Stimulated activated CD4-positive, alpha-beta T cell treated with anti-CD3 and anti-CD28 coated beads, Interleukin-4, amount 100 ng/mL, for 48 hours (primary cell): ENCODE data around the gene NACC1.
"Not testable (repeated sequence)": the region's sequence is repeated elsewhere in the genome, so short reads cannot be mapped to it uniquely, and the experiment has no call there.

Source experiments
- DNase-seq, 2 donors: peaks; one replicate each; pipeline ENCODE4 v3.0.0-alpha.2; 2020; ENCODE audit warnings: low read depth in 2 of 2

The NACC1 gene

DNA sequence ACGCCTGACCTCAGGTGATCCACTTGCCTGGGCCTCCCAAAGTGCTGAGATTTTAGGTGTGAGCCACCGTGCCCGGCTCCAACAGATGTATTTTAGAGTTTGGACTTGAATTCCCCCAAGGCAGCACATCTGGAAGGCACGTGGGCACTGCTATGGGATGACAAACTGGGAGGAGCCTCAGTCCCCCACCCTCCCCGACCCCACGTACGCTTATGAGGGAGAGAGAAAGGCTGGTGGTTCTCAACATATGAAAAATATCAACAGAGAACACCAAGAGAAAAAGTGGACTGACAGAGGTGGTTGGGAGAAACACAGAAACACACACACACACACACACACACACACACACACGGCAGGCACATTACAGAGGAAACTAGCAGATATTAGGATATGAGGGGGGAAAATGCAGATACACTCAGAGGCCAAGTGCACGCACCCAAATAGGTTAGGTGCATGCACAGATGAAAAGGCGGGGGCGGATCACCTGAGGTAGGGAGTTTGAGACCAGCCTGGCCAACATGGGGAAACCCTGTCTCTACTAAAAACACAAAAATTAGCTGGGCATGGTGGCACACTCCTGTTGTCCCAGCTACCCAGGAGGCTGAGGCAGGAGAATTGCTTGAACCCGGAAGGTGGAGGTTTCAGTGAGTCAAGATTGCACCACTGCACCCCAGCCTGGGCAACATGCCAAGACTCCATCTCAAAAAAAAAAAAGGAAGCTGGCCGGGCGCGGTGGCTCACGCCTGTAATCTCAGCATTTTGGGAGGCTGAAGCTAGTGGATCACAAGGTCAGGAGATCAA is 28.9 kb downstream of the NACC1 start:
- no peak for DNase-seq

DNA sequence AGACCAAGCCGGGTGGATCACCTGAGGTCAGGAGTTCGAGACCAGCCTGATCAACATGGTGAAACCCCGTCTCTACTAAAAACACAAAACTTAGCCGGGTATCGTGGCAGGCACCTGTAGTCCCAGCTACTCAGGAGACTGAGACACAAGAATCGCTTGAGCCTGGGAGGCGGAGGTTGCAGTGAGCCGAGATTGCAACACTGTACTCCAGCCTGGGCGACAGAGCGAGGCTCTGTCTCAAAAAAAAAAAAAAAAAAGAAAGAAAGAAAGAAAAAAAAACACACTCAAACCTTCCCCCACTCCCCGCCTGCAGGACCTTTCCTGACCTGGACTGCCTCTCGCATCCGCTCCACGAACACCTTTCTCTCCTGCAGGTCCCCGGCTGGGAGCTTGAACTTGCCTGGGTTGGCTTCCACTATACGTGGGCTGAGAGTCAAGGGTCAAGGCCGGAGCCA is 31.1 kb downstream of the NACC1 start:
- DNase-seq: not testable (repeated sequence)

DNA sequence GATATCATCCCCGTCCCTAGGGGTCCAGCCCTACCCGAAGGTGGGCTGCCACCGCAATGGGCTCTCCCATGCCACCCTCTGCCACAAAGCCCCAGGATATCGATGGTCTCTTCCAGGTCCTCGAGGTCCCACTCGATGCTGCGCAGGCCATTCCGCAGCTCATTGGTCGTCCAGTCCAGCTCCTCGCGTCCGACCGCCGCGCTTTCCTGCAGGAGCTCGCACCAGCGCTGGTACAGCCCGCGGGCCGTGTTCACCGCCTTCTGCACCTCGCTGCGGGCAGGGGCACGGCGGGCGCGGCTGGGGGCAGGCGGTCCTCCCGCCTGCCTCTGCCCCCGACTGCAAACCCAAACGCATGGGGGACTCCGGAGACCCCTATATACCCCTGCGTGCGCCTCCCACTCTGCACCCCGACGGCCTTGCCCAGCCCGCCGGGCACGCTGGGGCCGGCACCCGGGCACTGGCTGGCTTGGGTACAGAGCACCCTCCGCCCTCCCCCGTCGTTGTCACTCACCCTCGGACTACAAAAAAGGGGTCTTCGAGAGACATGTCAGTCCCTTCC is 31.6 kb downstream of the NACC1 start:
- no peak for DNase-seq

DNA sequence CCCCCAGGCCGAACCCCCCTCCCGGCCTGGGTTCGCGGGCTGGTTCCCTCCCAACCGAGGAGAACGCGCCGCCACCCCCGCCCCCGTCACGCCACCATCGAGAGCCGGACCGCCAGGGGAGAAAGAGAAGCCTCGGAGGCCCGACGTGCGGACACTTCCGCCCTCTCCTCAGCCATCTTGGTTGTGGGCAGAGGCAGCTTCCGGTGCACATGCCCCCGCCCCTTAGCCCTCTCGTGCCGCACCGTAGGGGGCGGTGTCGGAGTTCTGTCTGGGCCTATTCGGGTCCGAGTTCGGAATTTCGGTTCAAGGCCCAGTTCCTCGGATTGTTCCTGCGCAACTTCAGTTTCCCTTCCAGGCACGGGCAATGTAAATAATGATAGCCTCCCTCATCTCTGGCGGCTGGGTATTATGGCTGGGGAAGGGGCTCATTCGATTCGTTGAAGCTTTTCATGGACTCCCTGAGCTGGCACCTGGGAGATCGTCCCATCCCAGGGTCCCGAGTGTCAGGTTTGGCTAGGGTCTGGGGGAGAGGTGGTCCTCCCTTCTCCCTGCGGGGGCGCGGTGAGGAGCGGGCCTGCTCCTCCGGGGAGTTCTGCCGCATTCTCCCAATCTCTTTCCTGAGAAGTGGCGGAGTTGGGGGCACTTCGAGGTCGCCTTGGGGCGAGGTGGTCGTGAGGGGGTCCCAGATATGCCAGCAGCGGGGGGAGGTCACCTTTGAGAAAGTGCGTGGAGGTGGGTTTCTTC is 32.3 kb downstream of the NACC1 start, which contains the start of the genes IER2 and STX10:
Gene IER2, plus strand, starts transcription at position 225 of the 744 bp plus-strand sequence. CDS start 2,776 bp downstream, outside the sequence.
Gene STX10, minus strand, starts transcription at position 189 of the 744 bp plus-strand sequence. CDS start 202 bp downstream, outside the sequence.
- DNase-seq: peak; percentile 83 to 92

DNA sequence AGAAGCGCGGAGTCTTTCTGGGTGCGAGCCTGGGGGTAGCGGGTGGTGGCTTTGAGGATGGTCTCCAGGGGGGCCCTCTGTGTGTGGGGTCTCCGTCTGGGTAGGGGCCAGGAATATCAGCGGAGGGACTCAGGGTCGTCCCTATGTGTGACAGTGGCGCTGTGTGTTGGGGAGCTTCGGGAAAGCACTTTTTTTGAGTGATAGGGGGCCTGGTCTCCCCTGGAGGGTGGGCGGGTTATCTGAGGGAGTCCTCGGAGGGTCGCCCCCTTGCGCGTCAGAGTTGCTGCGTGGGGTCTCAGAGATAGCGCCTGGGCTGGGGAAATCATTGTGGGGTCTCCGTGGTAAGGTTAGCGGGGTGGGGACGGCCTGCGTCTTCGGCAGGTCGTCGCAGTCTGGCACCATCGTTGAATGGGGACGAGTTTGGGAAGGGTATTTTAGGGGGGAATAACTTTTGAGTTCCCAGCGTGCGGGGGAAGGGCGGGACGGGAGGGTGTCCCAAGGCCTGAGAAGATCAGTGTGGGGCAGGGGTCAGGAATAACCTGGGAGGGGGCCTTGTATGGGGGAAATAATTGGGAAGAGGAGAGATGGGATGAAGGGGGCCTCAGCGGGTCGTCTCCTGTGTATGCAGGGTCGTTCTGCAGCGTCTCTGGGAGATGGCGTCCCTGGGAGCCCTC is 33.0 kb downstream of the NACC1 start:
- no peak for DNase-seq

DNA sequence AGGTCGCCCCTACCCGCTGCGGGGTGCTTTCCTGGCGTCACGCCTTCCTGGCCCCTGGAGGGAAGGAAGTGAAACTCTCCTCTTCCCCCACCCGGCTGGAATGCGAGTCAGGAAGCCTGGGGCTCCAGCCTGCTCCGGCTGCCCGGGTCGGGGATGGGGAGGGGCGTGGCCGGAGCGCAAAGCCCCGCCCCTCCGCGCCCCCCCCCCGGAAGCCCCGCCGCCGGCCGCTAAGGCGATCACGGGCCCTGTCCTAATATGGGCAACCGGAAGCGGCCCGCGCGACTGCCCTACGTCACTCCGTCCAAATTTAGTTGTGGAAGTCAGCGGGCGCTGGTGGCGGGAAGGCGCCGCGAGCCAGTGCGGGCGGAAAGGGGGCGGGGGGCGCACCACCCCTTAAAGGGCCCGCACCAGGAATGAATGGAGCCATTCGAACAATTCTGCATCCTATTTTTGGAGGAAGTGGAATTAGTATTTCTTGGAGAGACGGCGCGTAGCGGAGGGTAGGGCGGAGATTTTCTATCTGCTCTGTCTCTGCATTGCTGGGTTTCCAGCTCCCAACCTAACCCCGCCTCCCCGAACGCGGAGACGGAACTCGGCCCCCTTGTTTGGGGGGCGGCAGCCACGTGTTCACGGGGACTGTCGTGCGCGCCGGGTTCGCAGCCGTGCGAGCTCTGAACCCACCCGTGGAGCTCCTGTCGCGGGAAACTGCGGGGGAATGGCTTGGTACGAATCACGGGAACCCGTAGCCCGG is 33.7 kb downstream of the NACC1 start:
- peak; percentile 92 to 93 for DNase-seq

DNA sequence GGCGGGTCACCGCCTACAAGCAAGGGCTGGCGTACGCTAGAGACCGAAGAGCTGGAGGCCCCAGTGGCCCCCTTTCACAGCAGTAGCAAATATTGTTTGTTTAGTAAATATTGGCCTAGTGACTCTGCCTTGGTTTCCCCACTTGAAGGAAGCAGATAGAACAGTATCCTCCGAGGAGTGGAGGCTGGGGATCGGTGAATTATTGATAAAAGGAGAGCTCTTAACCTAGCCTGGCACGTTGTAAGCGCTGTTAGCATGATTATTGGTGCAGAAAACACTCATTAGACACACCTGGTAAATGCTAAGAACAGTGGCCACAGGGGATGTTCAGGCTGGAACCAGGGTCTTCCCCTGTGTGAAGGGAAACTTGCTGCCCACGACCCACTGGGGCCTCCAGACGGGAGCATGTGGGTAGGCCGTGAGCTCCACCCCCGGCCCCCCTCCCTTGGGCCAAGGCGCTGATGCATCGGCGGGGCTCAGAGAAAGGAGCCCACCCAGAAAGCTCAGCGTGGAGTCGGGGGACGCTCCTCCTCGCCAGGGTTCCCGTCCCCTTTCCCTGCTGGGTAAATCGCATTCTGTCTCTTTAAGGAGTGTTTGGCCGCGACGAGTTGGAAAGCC is 34.4 kb downstream of the NACC1 start:
- DNase-seq: no peak

DNA sequence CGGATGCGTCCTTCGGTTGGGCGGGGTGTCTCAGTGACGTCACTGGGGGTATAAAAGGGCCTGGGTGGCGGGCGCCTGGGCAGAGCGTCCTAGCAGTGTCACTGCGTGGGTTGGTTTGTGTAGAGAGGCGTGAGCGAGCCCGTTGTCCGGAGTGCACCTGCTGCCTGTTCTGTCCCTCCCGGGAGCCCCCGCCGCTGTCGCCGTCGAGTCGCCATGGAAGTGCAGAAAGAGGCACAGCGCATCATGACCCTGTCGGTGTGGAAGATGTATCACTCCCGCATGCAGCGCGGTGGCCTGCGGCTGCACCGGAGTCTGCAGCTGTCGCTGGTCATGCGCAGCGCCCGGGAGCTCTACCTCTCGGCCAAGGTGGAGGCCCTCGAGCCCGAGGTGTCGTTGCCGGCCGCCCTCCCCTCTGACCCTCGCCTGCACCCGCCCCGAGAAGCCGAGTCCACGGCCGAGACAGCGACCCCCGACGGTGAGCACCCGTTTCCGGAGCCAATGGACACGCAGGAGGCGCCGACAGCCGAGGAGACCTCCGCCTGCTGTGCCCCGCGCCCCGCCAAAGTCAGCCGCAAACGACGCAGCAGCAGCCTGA is 35.0 kb downstream of the NACC1 start:
- DNase-seq: peak; percentile 94 to 98

DNA sequence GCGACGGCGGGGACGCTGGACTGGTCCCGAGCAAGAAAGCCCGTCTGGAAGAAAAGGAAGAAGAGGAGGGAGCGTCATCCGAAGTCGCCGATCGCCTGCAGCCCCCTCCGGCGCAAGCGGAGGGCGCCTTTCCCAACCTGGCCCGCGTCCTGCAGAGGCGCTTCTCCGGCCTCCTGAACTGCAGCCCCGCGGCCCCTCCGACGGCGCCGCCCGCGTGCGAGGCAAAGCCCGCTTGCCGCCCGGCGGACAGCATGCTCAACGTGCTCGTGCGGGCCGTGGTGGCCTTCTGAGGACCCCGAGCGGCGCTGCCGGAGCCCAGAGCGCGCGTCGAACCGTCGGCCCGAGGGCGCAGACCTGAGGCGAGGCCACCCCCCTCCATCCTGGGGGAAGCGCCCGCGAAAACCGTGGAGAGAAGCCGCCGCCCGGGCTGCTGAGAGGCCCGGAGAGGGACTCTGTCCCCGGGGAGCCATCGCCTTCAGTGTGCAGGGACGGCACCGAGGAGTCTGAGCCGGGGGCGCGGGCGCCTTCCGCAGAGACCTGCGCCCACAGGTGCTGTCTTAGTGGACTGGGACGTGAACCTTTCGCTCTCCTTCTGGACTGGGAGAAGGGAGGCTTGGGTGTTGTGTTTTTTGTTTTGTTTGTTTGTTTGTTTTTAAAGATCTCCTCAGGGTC is 35.6 kb downstream of the NACC1 start:
- DNase-seq: no peak

DNA sequence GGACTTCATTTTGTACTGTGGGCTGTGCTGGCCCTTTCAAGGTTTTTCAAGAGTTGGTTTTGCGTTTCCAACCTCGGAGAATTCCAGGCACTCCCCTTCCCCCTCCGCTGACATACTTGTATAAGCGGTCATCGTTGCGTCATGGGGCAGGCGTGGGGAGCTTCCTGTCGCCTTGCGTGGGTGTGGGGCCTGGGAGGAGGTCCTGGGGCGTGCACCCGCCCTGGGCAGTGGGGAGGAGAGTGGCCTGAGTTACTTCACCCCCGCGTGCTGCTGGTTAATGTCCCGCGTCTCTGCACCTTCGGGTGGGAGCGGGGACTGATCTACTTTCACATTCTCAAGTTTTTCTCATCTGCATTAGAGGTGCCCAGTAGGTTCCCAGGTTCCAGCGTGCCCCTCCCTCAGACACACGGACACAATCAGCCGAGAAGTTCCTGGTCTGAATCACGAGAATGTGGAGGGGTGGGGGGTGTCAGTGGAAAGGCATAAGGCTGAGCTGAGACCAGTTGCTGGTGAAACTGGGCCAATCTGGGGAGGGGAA is 36.2 kb downstream of the NACC1 start:
- DNase-seq: peak; percentile 62 to 74

DNA sequence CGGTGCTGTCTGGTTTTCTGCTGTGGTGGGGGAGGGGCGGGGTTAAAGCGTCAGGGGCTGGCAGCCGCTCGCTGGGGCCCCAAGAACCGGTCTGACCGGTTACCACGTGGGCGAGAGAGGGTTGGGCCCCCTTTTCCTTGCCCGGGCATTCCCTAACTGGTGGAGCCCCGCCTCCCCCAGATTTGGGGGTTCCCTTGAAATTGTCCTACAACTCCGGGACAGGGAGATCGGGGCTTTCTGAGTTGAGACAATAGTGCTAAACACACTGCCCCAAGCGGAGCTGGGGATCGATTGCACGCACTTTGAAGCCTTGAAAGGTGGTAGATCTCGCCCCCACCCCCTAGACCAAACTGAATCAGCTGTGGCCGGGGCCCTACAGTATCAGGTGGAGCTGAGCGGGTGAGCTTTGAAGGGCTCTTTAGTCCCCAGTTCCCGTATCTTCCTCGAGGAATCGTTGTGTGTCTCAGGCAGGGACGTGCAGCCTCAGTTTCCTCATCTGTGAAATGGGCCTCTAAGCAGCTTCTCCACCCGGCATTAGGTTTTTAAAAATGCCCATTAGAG is 36.9 kb downstream of the NACC1 start:
- DNase-seq: peak; percentile 71 to 74

DNA sequence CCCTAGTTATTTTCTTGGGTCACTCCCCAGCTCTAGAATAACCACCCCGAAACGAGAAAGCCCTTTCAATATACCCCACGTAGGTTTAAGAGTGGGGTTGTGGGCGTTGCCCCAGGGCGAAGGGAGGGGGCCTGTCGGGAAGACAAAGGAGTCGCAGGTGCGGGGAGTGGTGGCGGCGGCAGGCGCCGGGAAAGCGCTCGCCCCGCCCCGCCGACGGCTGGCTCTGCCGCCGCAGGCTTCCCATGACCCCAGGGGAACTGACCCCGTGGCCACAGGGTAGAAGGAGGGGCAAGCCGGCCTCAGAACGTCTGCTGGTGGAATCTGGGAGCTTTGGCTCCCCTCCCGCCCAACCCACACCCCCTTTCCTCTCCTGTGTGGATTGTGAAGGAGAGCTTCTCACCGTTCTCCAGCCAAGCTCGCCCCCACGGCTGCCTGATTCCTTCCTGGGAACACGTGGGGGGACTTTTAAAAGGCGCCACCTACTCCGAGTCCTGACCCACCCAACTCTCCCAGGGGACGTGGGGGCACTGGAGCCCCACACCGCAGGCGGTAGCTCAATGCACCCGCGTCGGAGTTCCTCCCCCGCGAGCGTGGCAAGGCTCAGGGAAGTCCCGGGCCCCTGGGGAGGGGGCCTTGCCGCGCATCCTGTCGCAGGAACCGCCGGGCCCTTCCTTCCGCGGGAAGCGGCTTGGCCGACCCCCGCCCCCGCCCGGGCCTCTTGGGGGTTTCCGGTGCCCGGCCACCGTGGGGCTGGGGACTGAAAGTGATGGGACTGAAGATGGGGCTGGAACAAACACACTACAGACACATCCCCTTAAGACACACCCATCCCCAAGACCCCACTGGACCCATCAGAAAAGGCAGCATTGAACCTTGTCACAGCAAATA is 37.7 kb downstream of the NACC1 start:
- DNase-seq: peak in 1 of 2 donors; percentile 55

DNA sequence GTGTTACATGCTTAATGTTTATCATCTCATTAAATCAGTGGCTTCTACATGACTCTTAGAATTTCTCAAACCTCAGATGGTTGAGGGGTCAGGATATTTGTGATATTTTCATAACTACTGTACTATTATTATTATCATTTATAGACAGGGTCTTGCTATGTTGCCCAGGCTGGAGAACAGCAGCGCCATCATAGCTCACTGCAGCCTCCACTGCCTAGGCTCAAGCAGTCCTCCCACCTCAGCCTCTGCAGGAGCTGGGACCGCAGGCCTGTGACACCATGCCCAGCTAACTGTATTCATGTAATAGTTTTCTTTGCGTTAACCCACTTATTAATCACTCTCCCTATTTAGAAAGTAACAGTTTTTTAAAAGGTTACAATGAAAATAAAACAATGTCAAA is 41.6 kb downstream of the NACC1 start:
- DNase-seq: no peak

DNA sequence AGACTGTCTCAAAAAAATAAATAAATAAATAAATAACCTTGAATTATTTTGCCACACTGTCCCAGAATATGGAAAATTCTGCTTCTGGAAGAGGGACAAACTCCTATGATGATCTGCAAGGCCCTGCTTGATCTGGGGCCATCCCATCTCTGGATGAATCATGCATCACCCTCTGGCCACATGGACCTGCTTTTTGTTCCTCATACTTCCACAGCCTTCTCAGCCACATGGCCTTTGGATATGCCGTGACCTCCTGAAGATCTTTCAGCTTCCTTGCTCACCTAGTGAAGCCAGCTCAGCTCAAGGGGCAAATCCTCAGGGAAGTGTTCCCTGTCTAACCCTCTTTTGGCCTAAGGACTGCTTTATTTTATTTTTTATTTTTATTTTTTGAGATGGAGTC is 42.5 kb downstream of the NACC1 start:
- DNase-seq: no peak

DNA sequence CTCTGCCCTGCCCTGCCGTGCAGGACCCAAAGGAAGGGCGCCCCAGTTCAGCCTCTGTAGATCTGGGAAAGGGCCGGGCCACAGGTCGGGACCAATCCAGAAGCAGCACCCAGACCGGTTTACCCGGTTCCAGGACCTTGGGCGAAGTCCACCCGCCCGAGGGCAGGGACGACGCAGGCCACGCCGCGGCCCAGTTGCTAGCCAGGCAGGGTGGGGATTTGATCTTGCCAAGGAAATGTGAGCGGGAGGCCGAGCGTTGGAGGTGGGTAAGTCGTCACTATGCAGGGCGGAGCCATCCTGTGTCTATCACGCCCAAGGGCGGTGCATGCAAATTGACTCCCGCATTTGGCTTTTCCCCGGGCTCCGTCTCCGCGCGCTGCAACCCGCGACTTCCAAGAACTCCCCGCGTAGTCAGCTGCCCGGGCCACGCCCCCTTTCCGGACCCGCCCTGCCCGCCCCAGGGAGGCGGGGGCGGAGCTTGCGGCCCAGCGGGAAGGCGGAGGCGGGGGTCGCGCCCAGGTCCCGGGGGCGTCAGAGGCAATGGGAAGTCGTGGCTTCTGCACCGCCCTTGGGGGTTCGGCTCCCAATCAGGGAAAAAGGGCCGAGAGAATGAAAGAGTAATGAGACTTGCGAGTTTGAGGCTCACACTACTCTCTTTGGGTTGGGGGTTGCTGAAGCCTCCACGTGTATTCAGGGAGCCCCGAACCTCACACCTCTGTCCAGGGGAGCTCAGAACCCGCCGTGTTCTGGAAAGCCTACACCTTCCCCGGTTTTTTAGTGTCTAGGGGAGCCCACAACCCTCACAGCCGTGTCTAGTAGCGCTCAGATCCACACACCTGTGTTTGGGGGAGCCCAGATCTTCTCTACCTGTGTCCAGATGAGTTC is 44.9 kb downstream of the NACC1 start:
- peak; percentile 80 to 91 for DNase-seq

DNA sequence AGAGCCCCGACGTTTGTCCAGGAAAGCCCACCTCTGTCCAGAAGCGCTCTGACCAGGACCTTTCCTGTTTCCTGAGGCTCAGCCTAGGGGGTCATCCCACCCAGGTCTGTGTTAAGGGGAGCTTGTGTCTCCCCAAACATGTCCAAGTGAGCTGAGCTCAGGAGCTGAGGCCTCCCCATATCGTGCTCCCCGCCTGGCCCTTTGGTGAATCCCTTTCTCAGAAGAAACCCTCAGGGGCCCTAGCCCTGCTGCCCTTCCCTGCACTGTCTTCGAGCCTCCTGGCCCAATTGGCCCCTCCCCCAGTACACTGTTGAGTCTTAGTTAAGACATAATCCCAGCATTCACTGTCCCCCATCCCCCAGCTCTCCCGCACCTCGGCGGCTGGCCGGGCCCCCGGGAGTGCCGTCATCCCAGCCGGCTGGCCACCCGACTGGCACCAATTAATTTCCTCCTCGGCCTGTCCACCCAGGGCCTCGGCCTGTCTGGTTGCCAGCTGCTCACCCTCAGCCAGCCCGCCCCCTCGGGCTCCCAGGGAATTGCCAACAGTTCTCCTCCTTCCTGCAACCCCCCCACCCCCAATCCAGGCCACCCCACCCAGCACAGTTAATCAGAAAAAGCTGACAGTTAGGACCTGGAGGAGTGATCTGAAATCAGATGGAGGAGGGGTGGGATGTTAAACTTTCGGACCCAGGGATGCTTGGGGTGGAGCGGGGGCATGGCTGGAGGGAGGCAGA is 45.7 kb downstream of the NACC1 start:
- peak; percentile 41 to 46 for DNase-seq
